ENCODE measurements around the gene AQP2.
A peak's percentile ranks its signal among the peaks of the same experiment; 100 is the strongest.

Gene AQP2

DNA sequence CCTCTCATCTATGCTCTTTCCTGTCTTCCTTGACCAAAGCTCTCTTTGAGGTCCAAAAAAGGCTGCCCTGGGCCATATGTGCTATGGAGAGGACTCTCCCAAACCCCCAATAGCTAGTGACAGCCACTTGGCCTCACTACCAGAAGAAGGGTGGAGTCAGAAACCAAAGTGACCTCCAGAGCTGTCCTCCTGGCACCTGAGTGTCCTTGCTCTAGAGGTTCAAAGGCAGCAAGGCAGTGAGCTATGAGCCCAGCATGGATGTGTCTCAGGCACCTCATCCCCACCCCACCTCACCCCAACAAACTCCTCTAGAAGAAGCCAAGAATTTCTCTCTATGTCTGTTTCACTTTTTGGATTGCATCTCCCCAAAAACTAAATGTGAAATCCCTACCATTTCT, 7.0 kb downstream of the AQP2 start:
- Histone ChIP-seq H3K36me3 (replicated peaks) (no peaks in the 10 kb centered on the region), H3K4me3 (ENCODE audit: low read depth, low read length) (no peak overlapping the region), H3K27ac (no peak overlapping the region), H3K27me3 (replicated peaks) (peaks cover 64% of the 10 kb centered on the region)
- TF ChIP-seq, protein P1, sequence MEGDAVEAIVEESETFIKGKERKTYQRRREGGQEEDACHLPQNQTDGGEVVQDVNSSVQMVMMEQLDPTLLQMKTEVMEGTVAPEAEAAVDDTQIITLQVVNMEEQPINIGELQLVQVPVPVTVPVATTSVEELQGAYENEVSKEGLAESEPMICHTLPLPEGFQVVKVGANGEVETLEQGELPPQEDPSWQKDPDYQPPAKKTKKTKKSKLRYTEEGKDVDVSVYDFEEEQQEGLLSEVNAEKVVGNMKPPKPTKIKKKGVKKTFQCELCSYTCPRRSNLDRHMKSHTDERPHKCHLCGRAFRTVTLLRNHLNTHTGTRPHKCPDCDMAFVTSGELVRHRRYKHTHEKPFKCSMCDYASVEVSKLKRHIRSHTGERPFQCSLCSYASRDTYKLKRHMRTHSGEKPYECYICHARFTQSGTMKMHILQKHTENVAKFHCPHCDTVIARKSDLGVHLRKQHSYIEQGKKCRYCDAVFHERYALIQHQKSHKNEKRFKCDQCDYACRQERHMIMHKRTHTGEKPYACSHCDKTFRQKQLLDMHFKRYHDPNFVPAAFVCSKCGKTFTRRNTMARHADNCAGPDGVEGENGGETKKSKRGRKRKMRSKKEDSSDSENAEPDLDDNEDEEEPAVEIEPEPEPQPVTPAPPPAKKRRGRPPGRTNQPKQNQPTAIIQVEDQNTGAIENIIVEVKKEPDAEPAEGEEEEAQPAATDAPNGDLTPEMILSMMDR (IDR thresholded peaks at IDR 0.05; ENCODE audit: low read depth, low read length, missing control alignments) = no peak
- no peak for DNase-seq
- in situ Hi-C loops (cut with HindIII; ENCODE audit: low pct_ligation_motif_present, low sequenced_read_pairs) = loop anchor here (25.0 kb wide), 1 partner anchor 230 kb away; no protein-coding TSS in a partner anchor

DNA sequence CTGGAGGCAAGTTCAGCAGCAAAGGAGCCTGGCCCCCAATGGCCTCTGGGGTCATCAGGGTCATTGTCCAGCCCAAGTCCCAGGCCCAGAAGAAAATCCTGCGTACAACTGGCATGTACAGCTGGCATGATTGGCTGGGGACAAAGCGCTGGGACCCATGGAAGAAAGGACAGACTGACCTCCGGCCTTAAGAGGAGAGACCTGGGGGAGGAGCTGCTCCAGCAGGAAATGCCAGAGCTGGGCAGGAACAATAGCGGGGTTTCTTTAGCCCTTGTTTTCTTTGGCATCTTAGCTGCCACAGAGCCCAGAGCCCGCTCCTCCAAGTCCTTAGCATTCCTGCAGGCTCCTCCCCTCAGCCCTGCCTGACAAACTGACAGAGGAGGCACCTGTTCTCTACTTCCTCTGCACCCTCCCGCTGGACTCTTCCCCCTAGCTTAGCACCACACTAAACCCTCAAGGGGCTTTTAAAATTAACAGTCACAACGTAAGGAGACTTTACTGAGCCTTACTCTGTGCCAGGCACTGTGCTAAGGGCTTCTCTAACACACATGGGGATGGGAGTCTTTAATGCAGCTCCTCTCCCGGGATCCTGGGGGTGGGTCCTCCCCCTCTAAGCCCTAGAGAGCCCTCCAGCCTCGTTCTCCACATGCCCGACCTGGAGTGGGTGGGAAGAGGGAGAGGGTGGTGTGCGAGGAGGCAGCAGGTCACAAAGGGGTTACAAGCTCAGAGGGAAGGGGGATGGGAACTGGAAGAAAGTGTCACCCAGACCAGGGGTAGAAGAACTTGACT, 9.3 kb downstream of the AQP2 start:
- no peaks in the 10 kb centered on the region for H3K36me3 ChIP-seq (replicated peaks)
- peaks cover 66% of the 10 kb centered on the region for H3K27me3 ChIP-seq (replicated peaks)
- in situ Hi-C loops (cut with HindIII; ENCODE audit: low pct_ligation_motif_present, low sequenced_read_pairs) = loop anchor here (25.0 kb wide), 1 partner anchor 227 kb away; no protein-coding TSS in a partner anchor
- no peak overlapping the region for H3K27ac ChIP-seq
- TF ChIP-seq, protein P1 (IDR thresholded peaks at IDR 0.05; ENCODE audit: low read depth, low read length, missing control alignments) = no peak
- DNase-seq = no peak
- H3K4me3 ChIP-seq (ENCODE audit: low read depth, low read length) = no peak overlapping the region

DNA sequence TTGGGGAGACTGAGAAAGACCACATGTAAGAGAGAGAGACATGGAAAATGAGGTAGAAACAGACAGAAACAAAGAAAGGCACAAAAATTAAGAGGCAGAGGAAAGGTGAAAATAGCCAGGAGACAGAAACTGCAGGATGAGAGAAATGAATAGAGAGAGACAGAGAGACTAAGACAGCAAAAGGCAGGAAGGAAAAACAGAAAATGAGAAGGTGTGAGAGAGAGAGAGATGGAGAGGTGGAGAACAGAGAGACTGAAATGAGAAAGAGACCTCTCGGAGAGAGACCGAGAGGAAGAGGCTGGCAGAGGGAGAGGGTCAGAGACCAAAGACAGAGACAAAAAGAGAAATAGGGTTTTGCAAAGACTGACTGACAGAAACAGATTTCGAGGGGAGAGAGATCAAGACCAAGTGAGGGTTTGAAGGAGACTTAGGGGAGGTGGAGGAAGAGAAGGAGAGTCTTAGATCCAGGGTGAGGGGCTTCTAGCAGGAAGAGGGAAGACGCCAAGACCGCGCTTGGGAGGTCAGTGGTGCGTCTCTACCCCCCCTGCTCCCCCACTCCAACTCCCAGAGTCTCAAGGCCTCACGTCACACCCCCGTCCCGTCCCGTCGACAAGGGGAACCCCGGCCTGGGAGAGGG, 10.1 kb downstream of the AQP2 start:
- H3K4me3 ChIP-seq (ENCODE audit: low read depth, low read length) = no peak overlapping the region
- peaks cover 59% of the 10 kb centered on the region for H3K27me3 ChIP-seq (replicated peaks)
- H3K27ac ChIP-seq = no peak overlapping the region
- in situ Hi-C loops (cut with HindIII; ENCODE audit: low pct_ligation_motif_present, low sequenced_read_pairs) = loop anchor here (25.0 kb wide), 1 partner anchor 227 kb away; no protein-coding TSS in a partner anchor
- DNase-seq = no peak
- H3K36me3 ChIP-seq (replicated peaks) = no peaks in the 10 kb centered on the region
- TF ChIP-seq, protein P1 (IDR thresholded peaks at IDR 0.05; ENCODE audit: low read depth, low read length, missing control alignments) = no peak

DNA sequence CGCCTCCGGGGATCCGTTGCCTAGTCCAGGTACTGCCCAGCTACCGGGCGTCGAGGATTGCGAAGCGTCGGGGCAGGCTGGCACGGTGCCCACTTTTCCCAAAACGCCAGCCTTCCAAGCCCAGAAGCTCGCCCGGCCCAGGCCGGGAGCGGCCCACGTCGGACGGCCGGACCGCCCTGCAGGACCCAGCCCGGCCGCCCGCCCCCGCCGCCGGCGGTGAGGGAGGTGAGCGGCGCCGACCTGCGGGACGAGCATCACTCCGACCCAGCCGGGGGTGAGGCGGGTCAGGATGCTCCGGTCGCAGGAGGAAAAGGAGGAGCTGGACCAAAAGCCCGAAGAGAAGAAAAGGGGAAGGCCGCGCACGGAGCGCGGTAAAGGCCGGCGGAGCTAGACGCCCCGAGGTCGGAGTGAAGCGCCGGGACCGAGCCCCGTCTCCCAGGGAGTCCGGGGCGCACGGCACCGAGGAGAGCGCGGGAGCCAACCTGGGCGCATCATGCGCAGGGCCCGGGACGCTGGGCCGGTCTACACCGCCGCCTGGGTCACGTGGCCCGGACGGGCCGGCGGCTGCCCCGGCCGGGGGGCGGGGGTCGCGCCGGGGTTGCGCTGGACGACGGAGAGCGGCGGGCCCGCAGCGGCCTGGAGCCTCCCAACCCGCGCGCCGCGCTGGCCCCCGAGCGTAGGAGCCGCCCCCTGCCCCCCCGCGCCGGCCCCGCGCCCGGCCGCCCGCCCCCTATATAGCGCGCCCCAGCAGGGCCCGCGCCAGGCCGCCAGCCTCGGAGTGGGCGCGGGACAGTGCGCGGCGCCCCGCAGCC, 10.8 kb downstream of the AQP2 start, which contains the start of gene AQP5:
TSS of gene AQP5 (plus strand) at position 762 of the 812 bp plus-strand sequence. CDS start 146 bp downstream, outside the sequence.
- H3K4me3 ChIP-seq (ENCODE audit: low read depth, low read length) = peak within 1 kb of the TSS; percentile 12
- H3K36me3 ChIP-seq (replicated peaks) = no peaks in the 10 kb centered on the region
- H3K27ac ChIP-seq = no peak within 1 kb of the TSS
- TF ChIP-seq, protein P1 (IDR thresholded peaks at IDR 0.05; ENCODE audit: low read depth, low read length, missing control alignments) = no peak
- H3K27me3 ChIP-seq (replicated peaks) = peaks cover 52% of the 10 kb centered on the region
- DNase-seq = no peak
- in situ Hi-C loops (cut with HindIII; ENCODE audit: low pct_ligation_motif_present, low sequenced_read_pairs) = loop anchor here (25.0 kb wide), 1 partner anchor 226 kb away; no protein-coding TSS in a partner anchor

DNA sequence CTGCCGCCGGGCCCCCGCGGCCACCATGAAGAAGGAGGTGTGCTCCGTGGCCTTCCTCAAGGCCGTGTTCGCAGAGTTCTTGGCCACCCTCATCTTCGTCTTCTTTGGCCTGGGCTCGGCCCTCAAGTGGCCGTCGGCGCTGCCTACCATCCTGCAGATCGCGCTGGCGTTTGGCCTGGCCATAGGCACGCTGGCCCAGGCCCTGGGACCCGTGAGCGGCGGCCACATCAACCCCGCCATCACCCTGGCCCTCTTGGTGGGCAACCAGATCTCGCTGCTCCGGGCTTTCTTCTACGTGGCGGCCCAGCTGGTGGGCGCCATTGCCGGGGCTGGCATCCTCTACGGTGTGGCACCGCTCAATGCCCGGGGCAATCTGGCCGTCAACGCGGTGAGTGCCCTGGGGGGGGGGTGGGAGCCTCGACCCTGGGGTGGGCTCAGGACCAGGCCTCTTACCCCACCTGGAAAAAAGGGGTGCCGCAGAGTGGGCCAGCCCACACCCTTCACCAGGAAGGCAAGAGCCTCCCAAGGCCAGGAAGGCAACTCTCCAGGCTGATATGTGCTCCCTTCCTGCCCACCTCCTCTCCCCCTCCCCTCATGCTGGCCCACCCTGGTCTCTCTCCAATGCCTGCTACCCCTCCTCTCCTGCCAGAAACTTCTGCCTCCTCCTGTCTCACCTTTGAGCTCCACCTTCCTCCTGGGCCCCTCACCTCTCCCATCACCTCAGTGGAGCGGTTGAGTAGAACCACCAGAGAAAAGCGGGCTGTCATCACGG, 11.6 kb downstream of the AQP2 start:
- Histone ChIP-seq H3K4me3 (ENCODE audit: low read depth, low read length) (no peak overlapping the region), H3K27ac (no peak overlapping the region), H3K27me3 (replicated peaks) (peaks cover 43% of the 10 kb centered on the region), H3K36me3 (replicated peaks) (no peaks in the 10 kb centered on the region)
- TF ChIP-seq, protein P1 (IDR thresholded peaks at IDR 0.05; ENCODE audit: low read depth, low read length, missing control alignments) = no peak
- in situ Hi-C loops (cut with HindIII; ENCODE audit: low pct_ligation_motif_present, low sequenced_read_pairs) = loop anchor here (25.0 kb wide), 1 partner anchor 225 kb away; no protein-coding TSS in a partner anchor
- no peak for DNase-seq
